Spleen (tissue), 11 donors: ENCODE results near the gene RPL35. TPM values are rescaled to one million over a fixed set of nuclear protein-coding genes. Genes with fewer than 3 reads are reported as not detected.

Source experiments
- DNase-seq: peaks from one replicate; pipeline ENCODE4 v3.0.0-alpha.2; 2020
- H3K27ac ChIP-seq, 8 donors: fragments of 200-600 bp; sonication (generic) in 7 of 8; 1 replicate in 4 of 8; 2 replicates in 4 of 8; pipeline versions ENCODE4 v1.5.0 to v1.8.0; 2016 to 2021; ENCODE audit warnings: inconsistent platforms in 4 of 8, mild to moderate bottlenecking in 4 of 8, moderate library complexity in 1 of 8
- H3K27me3 ChIP-seq, 7 donors: fragments of 200-600 bp; sonication (generic) in 6 of 7; replicated peaks in 1 of 7; 1 replicate in 4 of 7; 2 replicates in 3 of 7; pipeline versions ENCODE4 v1.5.0 to v1.8.0; 2016 to 2021; ENCODE audit warnings: inconsistent platforms in 3 of 7, mild to moderate bottlenecking in 1 of 7
- H3K36me3 ChIP-seq, 6 donors: fragments of 200-600 bp; sonication (generic) in 5 of 6; 1 replicate in 4 of 6; 2 replicates in 2 of 6; pipeline versions ENCODE4 v1.5.0 to v1.8.0; 2016 to 2021; ENCODE audit warnings: inconsistent platforms in 2 of 6
- H3K4me1 ChIP-seq, 6 donors: fragments of 200-600 bp; sonication (generic) in 5 of 6; 1 replicate in 3 of 6; 2 replicates in 3 of 6; pipeline versions ENCODE4 v1.5.0 to v1.8.0; 2016 to 2021; ENCODE audit warnings: inconsistent platforms in 3 of 6
- H3K4me3 ChIP-seq, 8 donors: fragments of 200-600 bp; sonication (generic) in 7 of 8; 1 replicate in 4 of 8; 2 replicates in 4 of 8; pipeline versions ENCODE4 v1.5.0 to v1.8.0; 2016 to 2021; ENCODE audit warnings: inconsistent platforms in 4 of 8, mild to moderate bottlenecking in 4 of 8, moderate library complexity in 2 of 8
- H3K9me3 ChIP-seq, 8 donors: fragments of 200-600 bp; sonication (generic) in 7 of 8; 1 replicate in 4 of 8; 2 replicates in 4 of 8; pipeline versions ENCODE4 v1.5.0 to v1.8.0; 2016 to 2021; ENCODE audit warnings: inconsistent platforms in 4 of 8
- POLR2A ChIP-seq, 3 donors: fragments of 450-650 bp; IDR thresholded peaks; one replicate each; pipeline ENCODE4 v1.5.1; 2017; ENCODE audit warnings: antibody characterized with exemption in 3 of 3, mild to moderate bottlenecking in 1 of 3
- POLR2AphosphoS5 ChIP-seq, 3 donors: sonication (generic); formaldehyde crosslinking; IDR thresholded peaks; one replicate each; pipeline ENCODE4 v1.5.1; 2017; ENCODE audit warnings: antibody characterized with exemption in 3 of 3
- WGBS, 5 donors: extraction: QIAGEN DNeasy Blood & Tissue Kit in 3 of 5; methylation state at CpG; one replicate each; pipeline versions ENCODE4 v1.1.5 to v1.1.7; 2013 to 2018; 5-methylcytosine and 5-hydroxymethylcytosine counted together
- intact Hi-C: fragments of 100-400 bp; cut with DNase I; formaldehyde crosslinking; loops from one replicate; pipeline ENCODE4 v1.15.0; 2023; ENCODE audit warnings: low total_unique reads
- polyA plus RNA-seq, 3 donors: library from polyadenylated mRNA; stranded (reverse); fragments of 200-250 nt; gene quantifications; one replicate each; pipeline ENCODE4 v1.2.1, GENCODE V29; 2013
- total RNA-seq, 7 donors: library from RNA; depleted of rRNA in 3 of 7; stranded (reverse); fragments of >200 nt in 3 of 7; fragmentation: NEBNext Ultra II Directional in 4 of 7; extraction: Animal tissue kit (Norgen Biotek cat#: 25700) in 4 of 7; gene quantifications; one replicate each; pipeline versions ENCODE4 v1.1.0 to v1.2.1, GENCODE V29; 2016 to 2021
- TF ChIP-seq, protein P1 (sequence below), 11 experiments: fragments of 200-600 bp in 7 of 11; fragments of 450-650 bp in 4 of 11; sonication (generic) in 4 of 11; IDR thresholded peaks in 8 of 11; conservative IDR thresholded peaks in 3 of 11; 1 replicate in 7 of 11; 2 replicates in 4 of 11; pipeline versions ENCODE4 v1.4.0 to v1.8.0; 2016 to 2021; ENCODE audit warnings: antibody characterized with exemption in 11 of 11, inconsistent platforms in 4 of 11, mild to moderate bottlenecking in 1 of 11
- donor health status: healthy with polysubstance abuse.
- donor health status: DM: no; HTN: no; CAD: no; lungs with moderate emphysema.
- donor health status: DM: no; HTN: no; CAD: no.
- donor health status: Bipolar disorder and iron deficiency.
- donor health status: healthy.
- donor health status: DM: no; HTN: no; CAD: no.
- donor health status: DM: yes; HTN: yes; CAD: no.

RPL35 gene
- total and polyA plus RNA-seq, 10 donors = 873 to 8,208 (median 1,050) TPM

DNA sequence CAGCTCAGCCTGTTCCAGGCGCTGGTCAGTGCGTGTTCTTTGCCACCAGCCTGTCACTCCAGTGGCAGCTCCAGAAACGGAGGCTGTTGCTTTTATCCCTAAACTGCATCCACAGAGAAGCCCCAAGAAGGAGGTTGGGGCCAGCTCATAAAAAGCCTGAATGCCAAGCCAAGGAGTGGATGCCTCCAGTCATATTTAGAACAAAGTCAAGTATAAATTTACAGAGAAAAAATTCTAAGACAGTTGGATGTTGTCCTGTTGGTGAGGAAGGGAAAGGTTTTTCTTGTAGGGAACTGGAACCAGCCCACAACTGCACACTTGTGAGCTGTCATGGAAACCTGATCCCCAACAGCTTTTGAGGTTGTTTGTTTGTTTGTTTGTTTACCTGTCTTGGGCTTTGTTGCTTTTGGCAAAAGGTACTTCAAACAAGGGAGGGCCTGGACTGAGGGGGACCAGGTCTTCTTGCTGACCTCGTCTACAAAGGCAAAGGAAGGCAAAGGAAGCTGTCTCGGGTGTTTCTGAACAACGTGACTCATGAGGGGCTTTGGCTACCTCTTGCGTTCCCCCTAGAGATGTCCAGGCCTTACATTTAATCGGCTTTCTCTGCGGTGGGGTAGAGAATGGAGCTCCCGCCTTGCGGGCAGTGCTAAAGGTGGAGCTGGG lies 48.1 kb downstream of the RPL35 start:
- 80 to 92% (median 87%) methylated on average over 11 of the region's 11 CpGs for WGBS, 5 donors
- intact Hi-C loops = no loop called here
- DNase-seq = no peak

DNA sequence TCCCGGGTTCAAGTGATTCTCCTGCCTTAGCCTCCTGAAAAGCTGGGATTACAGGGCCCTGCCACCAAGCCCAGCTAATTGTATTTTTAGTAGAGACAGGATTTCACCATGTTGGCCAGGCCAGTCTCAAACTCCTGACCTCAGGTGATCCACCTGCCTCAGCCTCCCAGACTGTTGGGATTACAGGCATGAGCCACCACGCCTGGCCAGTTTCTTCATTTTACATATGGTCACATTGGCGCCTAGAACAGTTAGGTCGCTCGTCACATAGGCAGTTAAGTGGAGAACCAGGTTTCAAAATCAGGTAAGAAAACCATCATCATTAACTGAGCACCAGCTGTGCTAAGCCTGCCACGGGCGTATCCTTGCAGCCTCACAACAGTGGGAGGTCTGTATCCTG lies 48.7 kb downstream of the RPL35 start:
- Histone ChIP-seq H3K9me3 (no peaks in the 10 kb centered on the region), H3K4me1 (peaks cover 0 to 35% (median 4%) of the 10 kb centered on the region in 6 donors), H3K4me3 (no peak overlapping the region), H3K36me3 (peaks cover 0 to 26% (median 0%) of the 10 kb centered on the region in 6 donors), H3K27ac (no peak overlapping the region), H3K27me3 (no peaks in the 10 kb centered on the region)
- intact Hi-C loops = no loop called here
- DNase-seq = no peak
- 87 to 96% (median 92%) methylated on average over 7 of the region's 7 CpGs for WGBS, 5 donors
- TF ChIP-seq, protein P1, sequence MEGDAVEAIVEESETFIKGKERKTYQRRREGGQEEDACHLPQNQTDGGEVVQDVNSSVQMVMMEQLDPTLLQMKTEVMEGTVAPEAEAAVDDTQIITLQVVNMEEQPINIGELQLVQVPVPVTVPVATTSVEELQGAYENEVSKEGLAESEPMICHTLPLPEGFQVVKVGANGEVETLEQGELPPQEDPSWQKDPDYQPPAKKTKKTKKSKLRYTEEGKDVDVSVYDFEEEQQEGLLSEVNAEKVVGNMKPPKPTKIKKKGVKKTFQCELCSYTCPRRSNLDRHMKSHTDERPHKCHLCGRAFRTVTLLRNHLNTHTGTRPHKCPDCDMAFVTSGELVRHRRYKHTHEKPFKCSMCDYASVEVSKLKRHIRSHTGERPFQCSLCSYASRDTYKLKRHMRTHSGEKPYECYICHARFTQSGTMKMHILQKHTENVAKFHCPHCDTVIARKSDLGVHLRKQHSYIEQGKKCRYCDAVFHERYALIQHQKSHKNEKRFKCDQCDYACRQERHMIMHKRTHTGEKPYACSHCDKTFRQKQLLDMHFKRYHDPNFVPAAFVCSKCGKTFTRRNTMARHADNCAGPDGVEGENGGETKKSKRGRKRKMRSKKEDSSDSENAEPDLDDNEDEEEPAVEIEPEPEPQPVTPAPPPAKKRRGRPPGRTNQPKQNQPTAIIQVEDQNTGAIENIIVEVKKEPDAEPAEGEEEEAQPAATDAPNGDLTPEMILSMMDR (IDR thresholded peaks at IDR 0.05 in 8 of 11, conservative IDR thresholded peaks at IDR 0.05 in 3 of 11) = no peak

More for the DNA sequence above, 48.1 kb downstream of the RPL35 start:
- no peak overlapping the region for H3K27ac ChIP-seq
- no peak overlapping the region for H3K4me3 ChIP-seq
- H3K9me3 ChIP-seq = no peaks in the 10 kb centered on the region
- peaks cover 0 to 35% (median 5%) of the 10 kb centered on the region in 6 donors for H3K4me1 ChIP-seq
- no peak for TF ChIP-seq POLR2AphosphoS5 (IDR thresholded peaks at IDR 0.05)
- TF ChIP-seq, protein P1 (IDR thresholded peaks at IDR 0.05 in 8 of 11, conservative IDR thresholded peaks at IDR 0.05 in 3 of 11) = no peak
- no peak for TF ChIP-seq POLR2A (IDR thresholded peaks at IDR 0.05)
- H3K36me3 ChIP-seq = peaks cover 0 to 26% (median 0%) of the 10 kb centered on the region in 6 donors
- H3K27me3 ChIP-seq = no peaks in the 10 kb centered on the region

DNA sequence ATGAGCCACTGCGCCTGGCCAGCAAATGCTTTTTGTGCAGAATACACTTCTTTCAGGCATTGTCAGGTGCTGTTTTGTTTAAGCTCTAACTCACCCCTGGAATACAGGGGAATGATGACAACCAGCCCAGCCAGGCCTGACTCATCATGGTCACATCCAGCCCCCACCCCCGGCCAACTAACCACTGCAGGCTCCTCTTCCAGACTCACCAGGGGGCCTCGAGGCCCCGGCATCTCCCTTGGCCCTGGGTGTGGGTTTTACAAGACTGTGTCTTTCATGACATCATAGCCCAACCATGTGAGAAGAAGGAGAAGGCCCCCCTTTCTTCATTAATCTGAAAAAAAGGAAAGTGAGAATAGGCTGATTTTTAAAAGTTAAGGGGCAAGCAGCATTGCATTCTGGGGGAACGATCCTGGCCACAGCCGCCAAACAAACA lies 49.3 kb downstream of the RPL35 start:
- Histone ChIP-seq H3K27me3 (no peaks in the 10 kb centered on the region), H3K9me3 (no peaks in the 10 kb centered on the region), H3K4me3 (no peak overlapping the region), H3K4me1 (peaks cover 0 to 40% (median 4%) of the 10 kb centered on the region in 6 donors), H3K36me3 (peaks cover 0 to 26% (median 0%) of the 10 kb centered on the region in 6 donors), H3K27ac (peak overlapping the region in 1 of 8 donors; percentile 68)
- WGBS, 5 donors = 72 to 81% (median 80%) methylated on average over 5 to 6 of the region's 6 CpGs
- TF ChIP-seq POLR2AphosphoS5 (IDR thresholded peaks at IDR 0.05) (no peak), POLR2A (IDR thresholded peaks at IDR 0.05) (no peak)
- TF ChIP-seq, protein P1 (IDR thresholded peaks at IDR 0.05 in 8 of 11, conservative IDR thresholded peaks at IDR 0.05 in 3 of 11) = no peak
- no peak for DNase-seq
- intact Hi-C loops = no loop called here

DNA sequence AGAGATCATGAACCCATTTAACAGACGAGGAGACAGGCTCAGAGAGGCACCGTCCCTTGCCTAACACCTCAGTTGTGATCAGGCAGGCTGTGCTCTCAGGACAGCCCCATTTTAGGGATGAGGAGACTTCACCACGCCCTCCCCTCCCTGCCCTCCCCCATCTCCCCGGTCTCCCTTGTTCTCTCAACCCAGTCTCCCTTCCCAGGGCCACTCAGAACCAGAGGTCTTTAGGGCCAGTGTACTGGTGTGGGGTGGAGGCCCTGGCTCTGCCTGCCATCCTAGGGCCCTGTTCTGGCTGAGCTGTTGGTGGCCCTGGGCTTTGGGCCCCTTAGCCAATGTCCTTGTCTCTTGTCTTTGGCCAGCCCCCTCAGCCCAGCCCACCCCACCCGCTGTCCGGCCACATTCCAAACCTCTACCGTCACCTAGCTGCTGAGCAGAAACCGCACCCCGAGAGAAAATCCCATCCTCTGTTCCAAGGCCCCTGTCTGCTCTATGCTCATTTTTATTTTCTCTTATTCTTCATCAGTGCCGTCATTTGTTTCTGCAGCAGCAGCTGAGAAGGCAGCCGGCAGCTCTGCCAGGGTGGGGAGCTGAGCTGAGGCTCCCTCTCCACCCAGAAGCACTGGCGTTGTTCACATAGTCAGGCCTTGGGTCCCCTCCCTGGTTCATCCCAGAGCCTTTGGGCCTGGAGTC lies 50.9 kb downstream of the RPL35 start:
- Histone ChIP-seq H3K4me1 (peaks cover 0 to 52% (median 5%) of the 10 kb centered on the region in 6 donors), H3K27ac (peak overlapping the region in 5 of 8 donors; percentile 39 to 68 (median 51)), H3K9me3 (no peaks in the 10 kb centered on the region), H3K4me3 (no peak overlapping the region), H3K27me3 (no peaks in the 10 kb centered on the region), H3K36me3 (peaks cover 0 to 26% (median 0%) of the 10 kb centered on the region in 6 donors)
- intact Hi-C loops = no loop called here
- DNase-seq = no peak
- 65 to 80% (median 72%) methylated on average over 12 of the region's 12 CpGs for WGBS, 5 donors
- TF ChIP-seq POLR2A (IDR thresholded peaks at IDR 0.05) = no peak
- TF ChIP-seq POLR2AphosphoS5 (IDR thresholded peaks at IDR 0.05) = peak in 2 of 3 donors; percentile 17 to 19
- TF ChIP-seq, protein P1 (IDR thresholded peaks at IDR 0.05 in 8 of 11, conservative IDR thresholded peaks at IDR 0.05 in 3 of 11) = no peak
